HL-60 (cell line): ENCODE measurements around the gene LAMC2.
A peak's percentile ranks its signal among the peaks of the same experiment; 100 is the strongest.

Experiments
- DNase-seq, 2 experiments: peaks; one replicate each; pipeline ENCODE4 v3.0.0-alpha.2; 2010 to 2020; ENCODE audit warnings: low read depth in 1 of 2, low spot score in 1 of 2
- H3K27ac ChIP-seq: fragments of 250-450 bp; sonication (Bioruptor Pico); replicated peaks from 2 replicates; pipeline ENCODE4 v1.5.1; 2020; ENCODE audit warnings: mild to moderate bottlenecking, moderate library complexity
- H3K27me3 ChIP-seq: fragments of 250-450 bp; sonication (Bioruptor Pico); 2 replicates; pipeline ENCODE4 v1.5.1; 2021; ENCODE audit warnings: mild to moderate bottlenecking, moderate library complexity; ENCODE audit not compliant: insufficient read depth, poor library complexity, severe bottlenecking
- H3K4me3 ChIP-seq: replicated peaks from 2 replicates; pipeline ENCODE4 v1.5.1; 2011; ENCODE audit warnings: mild to moderate bottlenecking, control low read depth, low read length; ENCODE audit not compliant: insufficient read depth
- GABPA ChIP-seq: IDR thresholded peaks from 2 replicates; pipeline ENCODE4 v1.6.1; 2012; ENCODE audit warnings: low read depth
- POLR2AphosphoS5 ChIP-seq: IDR thresholded peaks from 2 replicates; pipeline ENCODE4 v1.6.1; 2012; ENCODE audit warnings: low read depth
- REST ChIP-seq: IDR thresholded peaks from 2 replicates; pipeline ENCODE4 v1.6.1; 2012; ENCODE audit warnings: low read depth; ENCODE audit not compliant: insufficient replicate concordance
- SPI1 ChIP-seq: IDR thresholded peaks from 2 replicates; pipeline ENCODE4 v1.6.1; 2012; ENCODE audit warnings: low read depth, mild to moderate bottlenecking, borderline replicate concordance
- TF ChIP-seq, protein P1 (sequence below): IDR thresholded peaks from one replicate; pipeline ENCODE4 v1.5.1; 2011; ENCODE audit warnings: low read length, control low read depth, inconsistent platforms; ENCODE audit not compliant: insufficient read depth

LAMC2 gene

DNA sequence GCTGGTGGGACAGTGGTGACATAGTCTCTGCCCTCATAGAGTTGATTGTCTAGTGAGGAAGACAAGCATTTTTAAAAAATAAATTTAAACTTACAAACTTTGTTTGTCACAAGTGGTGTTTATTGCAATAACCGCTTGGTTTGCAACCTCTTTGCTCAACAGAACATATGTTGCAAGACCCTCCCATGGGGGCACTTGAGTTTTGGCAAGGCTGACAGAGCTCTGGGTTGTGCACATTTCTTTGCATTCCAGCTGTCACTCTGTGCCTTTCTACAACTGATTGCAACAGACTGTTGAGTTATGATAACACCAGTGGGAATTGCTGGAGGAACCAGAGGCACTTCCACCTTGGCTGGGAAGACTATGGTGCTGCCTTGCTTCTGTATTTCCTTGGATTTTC is 58.4 kb downstream of the LAMC2 start:
- peak; percentile 90 to 95 for DNase-seq
- H3K4me3 ChIP-seq: no peak overlapping the region
- H3K27ac ChIP-seq: peak overlapping the region; percentile 69

GRCh38 chr1:183245357-183245756 is 59.3 kb downstream of the LAMC2 start:
- H3K27me3 ChIP-seq: no peaks in the 10 kb centered on the region
- H3K27ac ChIP-seq: peak overlapping the region; percentile 34
- TF ChIP-seq SPI1 (no peak), POLR2AphosphoS5 (no peak), GABPA (no peak), REST (no peak)
- TF ChIP-seq, protein P1, sequence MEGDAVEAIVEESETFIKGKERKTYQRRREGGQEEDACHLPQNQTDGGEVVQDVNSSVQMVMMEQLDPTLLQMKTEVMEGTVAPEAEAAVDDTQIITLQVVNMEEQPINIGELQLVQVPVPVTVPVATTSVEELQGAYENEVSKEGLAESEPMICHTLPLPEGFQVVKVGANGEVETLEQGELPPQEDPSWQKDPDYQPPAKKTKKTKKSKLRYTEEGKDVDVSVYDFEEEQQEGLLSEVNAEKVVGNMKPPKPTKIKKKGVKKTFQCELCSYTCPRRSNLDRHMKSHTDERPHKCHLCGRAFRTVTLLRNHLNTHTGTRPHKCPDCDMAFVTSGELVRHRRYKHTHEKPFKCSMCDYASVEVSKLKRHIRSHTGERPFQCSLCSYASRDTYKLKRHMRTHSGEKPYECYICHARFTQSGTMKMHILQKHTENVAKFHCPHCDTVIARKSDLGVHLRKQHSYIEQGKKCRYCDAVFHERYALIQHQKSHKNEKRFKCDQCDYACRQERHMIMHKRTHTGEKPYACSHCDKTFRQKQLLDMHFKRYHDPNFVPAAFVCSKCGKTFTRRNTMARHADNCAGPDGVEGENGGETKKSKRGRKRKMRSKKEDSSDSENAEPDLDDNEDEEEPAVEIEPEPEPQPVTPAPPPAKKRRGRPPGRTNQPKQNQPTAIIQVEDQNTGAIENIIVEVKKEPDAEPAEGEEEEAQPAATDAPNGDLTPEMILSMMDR: no peak
- no peak overlapping the region for H3K4me3 ChIP-seq
- no peak for DNase-seq

More for the DNA sequence above, 58.4 kb downstream of the LAMC2 start:
- no peaks in the 10 kb centered on the region for H3K27me3 ChIP-seq
- TF ChIP-seq, protein P1: no peak
- no peak for TF ChIP-seq REST
- TF ChIP-seq POLR2AphosphoS5: 0 out of 2 replicates have a peak, but pooled peaks have one; percentile 13
- TF ChIP-seq GABPA: no peak
- TF ChIP-seq SPI1: no peak

- DNase-seq: no peak
- TF ChIP-seq POLR2AphosphoS5 (no peak), GABPA (no peak)
- TF ChIP-seq, protein P1: no peak
- Histone ChIP-seq H3K4me3 (no peak overlapping the region), H3K27ac (no peak overlapping the region), H3K27me3 (no peaks in the 10 kb centered on the region)
Observed at GRCh38 chr1:183246436-183246835, 60.4 kb downstream of the LAMC2 start.

DNA sequence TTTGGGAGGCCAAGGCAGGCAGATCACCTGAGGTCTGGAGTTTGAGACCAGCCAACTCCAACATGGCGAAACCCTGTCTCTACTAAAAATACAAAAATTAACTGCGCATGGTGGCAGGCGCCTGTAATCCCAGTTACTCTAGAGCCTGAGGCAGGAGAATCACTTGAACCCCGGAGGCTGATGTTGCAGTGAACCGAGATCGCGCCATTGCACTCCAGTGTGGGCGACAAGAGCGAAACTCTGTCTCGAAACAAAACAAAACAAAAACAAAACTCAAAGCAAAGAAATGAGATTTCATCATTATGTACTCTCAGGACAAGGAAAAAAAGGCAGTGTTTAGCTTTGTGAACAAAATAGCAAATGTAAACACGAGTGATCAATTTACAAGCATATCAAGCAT is 61.0 kb downstream of the LAMC2 start:
- Histone ChIP-seq H3K27ac (no peak overlapping the region), H3K27me3 (no peaks in the 10 kb centered on the region), H3K4me3 (no peak overlapping the region)
- TF ChIP-seq REST: no peak
- no peak for TF ChIP-seq GABPA
- TF ChIP-seq POLR2AphosphoS5: no peak
- TF ChIP-seq SPI1: no peak
- TF ChIP-seq, protein P1: no peak
- DNase-seq: no peak
